Common myeloid progenitor, CD34-positive (primary cell): ENCODE measurements around the gene MEI1.
A peak's percentile ranks its signal among the peaks of the same experiment; 100 is the strongest.

Experiments used
- CTCF ChIA-PET: fragments of 350-600 bp; sonication (Branson Sonifier 250); formaldehyde crosslinking; loops from one replicate; lab custom pipeline; 2021; ENCODE audit warnings: antibody characterized with exemption; lab: Charles Lee
- POLR2A ChIA-PET: fragments of 350-600 bp; sonication (Branson Sonifier 250); formaldehyde crosslinking; loops from one replicate; lab custom pipeline; 2021; ENCODE audit warnings: antibody characterized with exemption; lab: Charles Lee
- DNase-seq, 3 donors: peaks; one replicate each; pipeline versions ENCODE4 v3.0.0 to v3.0.0-alpha.2; 2013
- H3K27ac ChIP-seq, 2 experiments: 1 replicate in 1 of 2; 2 replicates in 1 of 2; pipeline ENCODE4 v1.7.0; 2013; ENCODE audit warnings: inconsistent platforms in 2 of 2, low read length in 2 of 2, mild to moderate bottlenecking in 2 of 2, low read depth in 1 of 2, moderate library complexity in 1 of 2; ENCODE audit not compliant: severe bottlenecking in 2 of 2, insufficient read depth in 1 of 2, poor library complexity in 1 of 2
- H3K27me3 ChIP-seq, 5 experiments: replicated peaks in 2 of 5; 1 replicate in 3 of 5; 2 replicates in 2 of 5; pipeline versions ENCODE4 v1.6.1 to v1.7.0; 2013; ENCODE audit warnings: low read length in 4 of 5, mild to moderate bottlenecking in 2 of 5, moderate library complexity in 2 of 5, inconsistent platforms in 1 of 5; ENCODE audit not compliant: insufficient read depth in 5 of 5, control insufficient read depth in 4 of 5
- H3K36me3 ChIP-seq, 4 experiments: 1 replicate in 2 of 4; 2 replicates in 2 of 4; pipeline versions ENCODE4 v1.6.1 to v1.7.0; 2013; ENCODE audit warnings: low read length in 3 of 4, control low read depth in 1 of 4, mild to moderate bottlenecking in 1 of 4; ENCODE audit not compliant: control insufficient read depth in 4 of 4, insufficient read depth in 4 of 4
- H3K4me1 ChIP-seq, 4 experiments: 1 replicate in 3 of 4; 2 replicates in 1 of 4; pipeline versions ENCODE4 v1.6.1 to v1.7.1; 2013; ENCODE audit warnings: low read length in 3 of 4, mild to moderate bottlenecking in 3 of 4, control low read depth in 1 of 4, inconsistent platforms in 1 of 4, moderate library complexity in 1 of 4; ENCODE audit not compliant: control insufficient read depth in 4 of 4, insufficient read depth in 4 of 4; ENCODE audit errors: control extremely low read depth in 1 of 4
- H3K4me3 ChIP-seq, 7 experiments: 1 replicate in 4 of 7; 2 replicates in 3 of 7; pipeline versions ENCODE4 v1.5.1 to v1.7.0; 2013; ENCODE audit warnings: mild to moderate bottlenecking in 7 of 7, low read length in 6 of 7, moderate library complexity in 6 of 7, inconsistent platforms in 2 of 7, low read depth in 2 of 7, control low read depth in 1 of 7; ENCODE audit not compliant: insufficient read depth in 4 of 7, control insufficient read depth in 1 of 7; ENCODE audit errors: extremely low read depth in 1 of 7
- H3K9me3 ChIP-seq, 5 experiments: 1 replicate in 4 of 5; 2 replicates in 1 of 5; pipeline versions ENCODE4 v1.6.1 to v1.7.1; 2013; ENCODE audit warnings: low read length in 4 of 5, mild to moderate bottlenecking in 2 of 5, inconsistent platforms in 1 of 5, low read depth in 1 of 5, moderate library complexity in 1 of 5; ENCODE audit not compliant: control insufficient read depth in 4 of 5, insufficient read depth in 2 of 5; ENCODE audit errors: control extremely low read depth in 1 of 5
- WGBS: methylation state at CpG from one replicate; pipeline ENCODE4 v1.1.5; 2013; ENCODE audit not compliant: insufficient coverage; 5-methylcytosine and 5-hydroxymethylcytosine counted together

The MEI1 gene

GRCh38 chr22:41768430-41768829 is 69.1 kb downstream of the MEI1 start:
- WGBS: 20% methylated on average over 1 of the region's 2 CpGs
- H3K36me3 ChIP-seq: no peaks in the 10 kb centered on the region
- POLR2A ChIA-PET: interaction anchor here (0.6 kb wide), 1 partner anchor 11 kb away, joined by 3 read pairs; no protein-coding TSS in a partner anchor
- H3K9me3 ChIP-seq: no peaks in the 10 kb centered on the region
- H3K27me3 ChIP-seq: no peaks in the 10 kb centered on the region
- H3K4me1 ChIP-seq: peaks cover 0 to 3% (median 2%) of the 10 kb centered on the region in 4 experiments
- peak; percentile 31 to 81 (median 74) for DNase-seq
- H3K4me3 ChIP-seq: no peak overlapping the region
- CTCF ChIA-PET: interaction anchor here (0.6 to 1.9 kb wide), 4 partner anchors 17 to 101 kb away, joined by 3 to 7 read pairs (median 4); no protein-coding TSS in a partner anchor
- no peak overlapping the region for H3K27ac ChIP-seq

GRCh38 chr22:41770715-41771468 is 71.6 kb downstream of the MEI1 start:
- 85% methylated on average over 2 of the region's 5 CpGs for WGBS
- Histone ChIP-seq H3K27ac (no peak overlapping the region), H3K4me3 (no peak overlapping the region), H3K27me3 (no peaks in the 10 kb centered on the region), H3K4me1 (peaks cover 0 to 3% (median 2%) of the 10 kb centered on the region in 4 experiments), H3K9me3 (no peaks in the 10 kb centered on the region), H3K36me3 (no peaks in the 10 kb centered on the region)
- ChIA-PET POLR2A (interaction anchor here (0.6 kb wide), 1 partner anchor 56 kb away, joined by 5 read pairs; no protein-coding TSS in a partner anchor), CTCF (interaction anchor here (0.9 to 1.3 kb wide), 3 partner anchors 9 to 170 kb away, joined by 3 to 7 read pairs (median 4); no protein-coding TSS in a partner anchor)
- DNase-seq: no peak

GRCh38 chr22:41772198-41772597 is 72.9 kb downstream of the MEI1 start:
- Histone ChIP-seq H3K27ac (no peak overlapping the region), H3K9me3 (no peaks in the 10 kb centered on the region), H3K27me3 (no peaks in the 10 kb centered on the region), H3K36me3 (no peaks in the 10 kb centered on the region), H3K4me1 (peaks cover 0 to 3% (median 2%) of the 10 kb centered on the region in 4 experiments), H3K4me3 (no peak overlapping the region)
- no peak for DNase-seq
- ChIA-PET CTCF (interaction anchor here (1.2 to 1.3 kb wide), 2 partner anchors 10 to 25 kb away, joined by 3 read pairs; no protein-coding TSS in a partner anchor), POLR2A (no interaction called here)
- WGBS: 96% methylated on average over 3 of the region's 4 CpGs

GRCh38 chr22:41772645-41773044 is 73.3 kb downstream of the MEI1 start:
- no peaks in the 10 kb centered on the region for H3K9me3 ChIP-seq
- ChIA-PET POLR2A (no interaction called here), CTCF (interaction anchor here (1.2 to 1.3 kb wide), 3 partner anchors 10 to 25 kb away, joined by 3 to 4 read pairs (median 3); no protein-coding TSS in a partner anchor)

GRCh38 chr22:41775338-41775737 is 76.0 kb downstream of the MEI1 start:
- H3K4me1 ChIP-seq: peaks cover under 1 to 5% (median 3%) of the 10 kb centered on the region in 4 experiments
- DNase-seq: no peak
- H3K27ac ChIP-seq: no peak overlapping the region
- H3K36me3 ChIP-seq: no peaks in the 10 kb centered on the region
- no CpG with 5 or more reads among the region's 5 CpGs for WGBS
- H3K27me3 ChIP-seq: no peaks in the 10 kb centered on the region
- no peak overlapping the region for H3K4me3 ChIP-seq
- ChIA-PET POLR2A (interaction anchor here (0.6 kb wide), 1 partner anchor 24 kb away, joined by 3 read pairs; no protein-coding TSS in a partner anchor), CTCF (interaction anchor here (1.3 kb wide), 1 partner anchor 28 kb away, joined by 4 read pairs; no protein-coding TSS in a partner anchor)
- no peaks in the 10 kb centered on the region for H3K9me3 ChIP-seq

More at GRCh38 chr22:41772645-41773044, 73.3 kb downstream of the MEI1 start:
- Histone ChIP-seq H3K27ac (no peak overlapping the region), H3K4me3 (no peak overlapping the region), H3K4me1 (peaks cover 0 to 3% (median 2%) of the 10 kb centered on the region in 4 experiments), H3K27me3 (no peaks in the 10 kb centered on the region), H3K36me3 (no peaks in the 10 kb centered on the region)
- no peak for DNase-seq

GRCh38 chr22:41775976-41776375 is 76.7 kb downstream of the MEI1 start:
- Histone ChIP-seq H3K27me3 (no peaks in the 10 kb centered on the region), H3K9me3 (no peaks in the 10 kb centered on the region), H3K36me3 (no peaks in the 10 kb centered on the region), H3K4me3 (no peak overlapping the region), H3K4me1 (peaks cover 6 to 11% (median 8%) of the 10 kb centered on the region in 4 experiments), H3K27ac (no peak overlapping the region)
- ChIA-PET POLR2A (no interaction called here), CTCF (interaction anchor here (1.2 to 1.3 kb wide), 3 partner anchors 8 to 29 kb away, joined by 3 to 4 read pairs (median 4); no protein-coding TSS in a partner anchor)
- 89% methylated on average over 4 of the region's 4 CpGs for WGBS
- no peak for DNase-seq

DNA sequence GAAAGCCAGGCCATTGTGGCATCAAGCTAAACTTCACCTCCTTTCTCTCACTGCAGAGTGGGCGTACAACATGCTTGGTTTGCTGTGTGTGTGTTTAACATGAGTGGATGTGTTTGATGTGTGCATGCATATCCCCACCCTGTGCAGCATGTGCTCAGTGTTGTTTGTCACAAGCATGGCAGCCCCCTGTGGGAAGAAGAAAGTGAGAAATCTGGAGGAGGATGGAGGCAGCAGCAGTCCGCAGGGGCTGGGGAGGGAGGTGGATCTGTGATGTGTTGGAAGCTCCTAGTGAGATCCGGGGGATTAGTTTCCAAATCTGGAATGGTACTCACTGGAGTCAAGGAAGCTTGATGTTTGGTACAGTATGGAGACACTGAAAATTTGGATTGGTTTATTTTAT is 77.1 kb downstream of the MEI1 start:
- H3K4me1 ChIP-seq: peaks cover 6 to 15% (median 12%) of the 10 kb centered on the region in 4 experiments
- H3K4me3 ChIP-seq: no peak overlapping the region
- POLR2A ChIA-PET: no interaction called here
- H3K27me3 ChIP-seq: no peaks in the 10 kb centered on the region
- DNase-seq: no peak
- CTCF ChIA-PET: interaction anchor here (1.2 to 1.3 kb wide), 3 partner anchors 9 to 29 kb away, joined by 3 to 4 read pairs (median 4); no protein-coding TSS in a partner anchor
- H3K9me3 ChIP-seq: no peaks in the 10 kb centered on the region
- no peak overlapping the region for H3K27ac ChIP-seq
- no peaks in the 10 kb centered on the region for H3K36me3 ChIP-seq
- 100% methylated on average over 1 of the region's 3 CpGs for WGBS
